ENCODE results near the gene MMEL1.
"Not testable (repeated sequence)": the region's sequence is repeated elsewhere in the genome, so short reads cannot be mapped to it uniquely, and the experiment has no call there.

MMEL1 gene

DNA sequence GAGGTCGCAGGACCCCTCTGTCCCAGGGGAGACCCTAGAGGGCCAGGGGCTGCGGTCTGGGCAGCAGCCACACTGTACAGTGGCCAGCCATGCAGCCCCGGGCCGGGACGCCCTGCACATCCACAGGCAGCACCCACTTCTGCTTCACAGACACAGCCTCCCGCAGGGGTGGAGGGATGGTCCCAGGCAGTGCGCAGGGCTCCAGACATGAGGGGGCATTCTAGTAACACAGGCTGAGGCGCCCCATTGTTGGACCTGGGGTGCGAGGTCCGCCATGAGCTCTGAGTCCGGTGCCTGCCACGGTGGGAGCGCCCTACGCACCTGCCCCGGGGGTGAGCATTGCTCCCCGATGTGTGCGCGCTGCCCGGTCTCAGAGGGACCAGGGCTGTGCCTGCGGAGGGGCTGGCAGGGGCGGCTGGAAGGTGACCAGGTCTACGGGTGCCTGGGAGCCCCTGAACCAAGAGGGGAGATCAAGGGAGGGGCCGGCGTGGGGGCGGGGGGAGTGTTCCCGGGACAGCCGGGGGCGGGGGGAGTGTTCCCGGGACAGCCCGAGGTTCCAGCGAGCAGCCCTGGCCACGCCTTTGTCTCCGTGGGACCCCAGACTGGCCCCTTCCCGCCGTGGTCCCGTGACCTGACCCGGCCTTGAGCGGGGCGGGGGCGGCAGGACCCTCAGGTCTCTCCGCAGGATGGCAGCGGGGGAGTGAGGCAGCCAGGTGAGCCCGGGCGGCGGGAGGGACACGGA lies 4.5 kb downstream of the MMEL1 start:
- no peak for DNase-seq (ENCODE audit: low spot score)

DNA sequence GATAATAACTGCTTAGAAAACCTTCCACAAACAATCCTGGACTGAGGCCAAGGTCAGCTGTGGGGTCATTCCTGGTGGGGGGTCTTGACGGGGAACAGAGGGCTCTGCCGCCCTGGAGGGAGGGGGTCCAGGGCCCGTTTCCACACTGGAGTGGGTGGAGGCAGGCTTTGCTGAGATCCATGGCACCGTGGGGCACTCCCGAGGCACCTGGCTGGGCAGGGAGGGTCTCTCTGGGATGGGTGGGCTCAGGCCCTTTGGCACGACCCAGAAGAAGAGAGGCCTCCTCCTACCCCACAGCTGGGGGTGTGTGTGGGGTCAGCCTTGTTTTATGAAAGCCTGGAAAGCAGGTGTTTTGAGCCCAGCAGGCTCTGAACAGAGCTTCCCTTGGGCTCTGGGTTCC lies 5.1 kb downstream of the MMEL1 start:
- no peak for DNase-seq (ENCODE audit: low spot score)

DNA sequence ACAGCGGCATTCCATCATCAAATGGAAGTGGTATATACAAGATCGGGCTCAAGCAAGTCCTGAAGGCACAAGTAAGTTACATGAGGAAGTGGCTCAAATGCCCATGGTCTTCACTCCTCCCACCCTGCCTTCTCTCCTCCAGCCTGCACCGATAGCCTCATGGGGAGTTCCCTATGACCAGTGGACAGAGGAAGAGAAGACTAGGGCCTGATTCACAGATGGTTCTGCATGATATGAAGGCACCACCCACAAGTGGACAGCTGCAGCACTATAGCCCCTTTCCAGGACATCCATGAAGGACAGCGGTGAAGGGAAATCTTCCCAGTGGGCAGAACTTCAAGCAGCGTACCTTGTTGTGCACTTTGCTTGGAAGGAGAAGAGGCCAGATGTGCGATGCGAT lies 7.1 kb downstream of the MMEL1 start:
- DNase-seq (ENCODE audit: low spot score), result not testable (repeated sequence)

DNA sequence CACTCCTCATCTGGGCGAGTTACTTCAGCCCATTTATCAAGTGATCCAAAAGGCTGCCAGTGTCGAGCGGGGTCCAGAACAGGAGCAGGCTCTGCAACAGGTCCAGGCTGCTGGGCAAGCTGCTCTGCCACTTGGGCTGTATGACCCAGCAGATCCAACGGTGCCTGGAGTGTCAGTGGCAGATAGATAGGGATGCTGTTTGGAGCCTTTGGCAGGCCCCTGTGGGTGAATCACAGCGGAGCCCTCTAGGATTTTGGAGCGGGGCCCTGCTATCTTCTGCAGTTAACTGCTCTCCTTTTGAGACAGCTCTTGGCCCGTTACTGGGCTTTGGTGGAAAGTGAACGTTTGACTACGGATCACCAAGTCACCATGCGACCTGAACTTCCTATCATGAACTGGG lies 7.5 kb downstream of the MMEL1 start:
- DNase-seq (ENCODE audit: low spot score), result no peak

DNA sequence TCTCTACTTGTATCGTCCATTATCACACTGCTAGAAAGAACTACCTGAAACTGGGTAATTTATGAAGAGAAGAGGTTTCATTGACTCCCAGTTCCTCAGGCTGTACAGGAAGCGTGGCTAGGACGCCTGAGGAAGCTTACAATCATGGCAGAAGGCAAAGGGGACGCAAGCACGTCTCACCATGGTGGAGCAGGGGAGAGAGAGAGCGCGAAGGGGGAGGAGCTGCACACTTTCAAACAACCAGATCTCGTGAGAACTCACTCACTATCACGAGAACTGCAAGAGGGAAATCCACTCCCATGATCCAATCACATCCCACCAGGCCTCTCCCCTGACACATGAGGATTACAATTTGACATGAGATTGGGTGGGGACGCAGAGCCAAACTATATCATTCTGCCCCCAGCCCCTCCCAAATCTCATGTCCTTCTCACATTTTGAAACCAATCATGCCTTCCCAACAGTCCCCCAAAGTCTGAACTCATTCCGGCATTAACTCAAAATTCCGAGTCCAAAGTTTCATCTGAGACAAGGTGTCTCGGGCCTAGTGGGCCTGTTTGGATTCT lies 8.0 kb downstream of the MMEL1 start:
- DNase-seq (ENCODE audit: low spot score), result no peak

DNA sequence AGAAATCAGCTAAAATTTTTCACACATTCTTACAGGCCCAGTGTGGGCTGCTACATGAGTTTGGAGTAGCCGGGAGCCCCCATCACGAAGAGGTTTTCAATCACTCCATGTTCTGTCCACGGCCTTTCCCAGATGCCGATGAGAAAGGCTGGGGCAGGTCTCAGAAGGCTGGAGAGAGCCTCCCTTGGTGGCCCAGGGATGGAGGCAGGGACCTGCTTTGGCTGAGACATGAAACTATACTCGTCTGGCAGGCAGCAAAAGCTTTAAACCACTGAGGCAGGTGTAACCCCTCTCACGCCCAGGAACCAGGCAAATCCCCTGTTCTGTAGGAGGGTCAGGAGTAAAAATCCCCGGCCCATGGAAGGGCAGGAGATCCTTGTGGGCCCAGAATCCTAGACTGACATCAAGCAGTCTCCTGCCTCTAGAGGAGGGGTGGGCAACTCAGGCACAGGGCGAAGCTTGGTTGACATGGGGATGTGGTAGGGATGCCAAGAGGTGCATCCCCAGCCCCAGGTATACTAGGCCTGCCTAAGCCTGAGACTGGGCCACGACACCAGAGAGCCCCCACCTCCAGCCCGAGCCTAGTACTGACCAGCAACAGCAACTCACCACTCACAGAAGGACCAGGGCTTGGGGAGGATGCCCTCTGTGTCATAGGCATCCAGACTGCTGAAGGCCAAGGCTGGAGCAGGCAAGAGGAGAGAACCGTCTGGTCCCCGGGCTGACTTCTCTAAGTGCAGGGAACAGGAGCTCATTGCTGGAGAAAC lies 9.1 kb downstream of the MMEL1 start:
- DNase-seq (ENCODE audit: low spot score), result no peak

DNA sequence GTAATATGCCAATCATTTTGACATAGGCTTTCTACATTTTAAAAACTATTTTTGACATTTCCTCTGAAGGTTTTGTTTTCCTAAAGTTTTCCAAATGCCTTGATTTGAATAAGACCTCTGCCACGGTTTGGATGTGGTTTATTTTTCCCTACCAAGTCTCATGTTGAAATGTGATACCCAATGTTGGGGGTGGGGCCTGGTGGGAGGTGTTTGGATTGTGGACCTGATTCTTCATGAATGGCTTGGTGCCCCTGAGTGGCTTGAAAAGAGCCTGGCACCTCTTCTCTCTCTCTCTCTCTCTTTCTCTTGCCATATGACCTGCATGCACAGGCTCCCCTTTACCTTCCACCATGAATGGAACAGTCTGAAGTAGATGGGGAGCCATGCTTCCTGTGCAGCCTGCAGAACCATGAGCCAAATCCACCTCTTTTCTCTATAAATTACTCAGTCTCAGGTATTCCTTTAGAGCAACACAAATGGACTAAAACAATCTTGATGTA lies 14.8 kb downstream of the MMEL1 start:
- DNase-seq (ENCODE audit: low spot score), result no peak

DNA sequence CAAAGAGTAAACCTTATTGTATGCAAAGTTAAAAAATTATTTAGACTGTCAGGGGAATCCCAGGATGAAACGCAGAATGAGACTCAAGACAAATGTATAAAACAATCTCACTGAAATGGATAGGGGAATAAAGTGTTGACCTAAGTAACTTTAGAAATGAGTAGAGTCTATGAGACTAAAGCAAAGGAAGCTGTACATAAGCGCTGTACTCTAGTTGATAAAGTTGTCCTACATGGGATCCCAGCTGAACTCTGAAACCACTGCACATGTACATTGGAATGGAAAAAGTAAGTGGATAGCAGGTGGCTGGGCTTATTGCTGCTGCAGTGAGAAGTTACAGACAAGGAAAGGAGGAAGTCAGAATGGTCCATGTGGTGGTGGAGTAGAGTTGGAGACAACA lies 18.7 kb downstream of the MMEL1 start:
- no peak for DNase-seq (ENCODE audit: low spot score)

DNA sequence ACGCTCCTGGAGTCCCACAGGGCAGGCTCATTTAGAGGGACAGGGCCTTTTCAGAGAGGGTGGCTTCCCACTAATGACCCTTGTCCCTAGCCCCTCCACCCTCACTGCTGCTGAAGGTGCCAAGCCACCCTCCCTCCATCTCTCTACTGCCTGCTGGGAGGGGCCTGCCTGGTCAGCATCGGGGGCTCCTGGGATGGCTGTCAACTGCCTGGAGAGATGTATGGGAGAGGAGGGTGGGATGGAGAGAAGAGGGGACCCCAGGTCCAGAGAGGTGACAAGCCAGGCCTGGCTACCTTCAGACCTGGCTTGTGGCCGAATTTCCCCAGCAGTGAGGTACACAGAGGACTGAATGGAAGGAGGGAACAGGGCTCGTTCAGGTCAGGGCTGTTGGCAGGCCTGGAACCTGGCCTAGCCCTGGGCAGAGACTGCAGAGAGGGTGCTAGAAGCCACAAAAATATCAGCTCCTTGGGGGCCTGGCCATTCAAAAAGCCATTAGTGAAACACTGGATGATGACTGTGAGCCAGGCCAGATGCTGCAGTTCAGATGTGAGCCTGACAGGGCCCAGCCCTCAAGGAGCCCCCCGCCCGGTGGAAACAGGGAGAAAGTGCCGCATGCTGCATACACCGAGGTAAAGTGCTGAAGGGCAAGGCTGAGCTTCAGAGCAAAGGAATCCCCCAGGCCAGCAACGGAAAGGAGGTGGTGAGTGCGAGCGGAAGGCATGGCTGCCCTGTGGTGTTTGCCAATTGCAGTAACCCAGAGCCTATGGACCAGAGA lies 20.0 kb downstream of the MMEL1 start:
- DNase-seq (ENCODE audit: low spot score), result no peak

DNA sequence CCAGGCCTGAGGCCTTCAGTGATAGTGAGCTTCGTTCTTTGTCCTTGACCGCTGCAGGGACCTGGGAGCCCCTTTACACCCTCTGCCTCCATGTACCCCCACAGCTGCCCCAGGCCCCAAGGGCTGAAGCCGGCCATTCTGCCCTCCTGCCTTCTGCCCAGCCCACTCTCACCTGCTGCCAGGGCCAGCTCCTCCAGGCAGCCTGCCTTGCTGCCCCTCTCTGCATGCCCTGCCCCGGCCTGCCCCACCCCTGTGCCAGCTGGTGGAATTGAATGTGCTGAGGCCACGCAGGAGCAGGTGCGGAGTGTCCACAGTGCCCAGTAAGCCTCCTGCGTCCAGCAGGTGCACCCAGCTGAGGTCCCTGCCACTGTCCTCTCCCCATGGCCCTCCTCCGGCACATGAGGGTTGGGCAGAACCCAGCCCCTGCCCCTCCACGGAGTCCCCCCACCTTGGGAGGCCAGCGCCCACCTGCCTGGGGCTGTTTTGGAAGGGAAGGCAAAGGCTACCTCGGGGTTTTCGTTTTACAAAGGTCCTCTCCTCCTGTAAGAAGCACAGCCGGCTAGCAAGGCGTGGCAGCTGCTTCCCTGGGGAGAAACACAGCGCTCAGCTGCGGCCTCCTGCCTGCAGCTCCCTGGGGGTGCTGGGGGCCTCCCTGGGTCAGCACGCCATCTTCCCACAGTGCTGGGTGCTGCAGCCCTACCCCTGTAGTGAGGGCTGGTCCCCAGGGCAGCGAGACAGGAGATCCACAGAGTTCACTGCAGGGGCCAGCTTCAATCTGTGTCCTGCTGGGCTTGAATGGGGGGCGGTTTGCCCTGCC lies 21.0 kb downstream of the MMEL1 start:
- no peak for DNase-seq (ENCODE audit: low spot score)

DNA sequence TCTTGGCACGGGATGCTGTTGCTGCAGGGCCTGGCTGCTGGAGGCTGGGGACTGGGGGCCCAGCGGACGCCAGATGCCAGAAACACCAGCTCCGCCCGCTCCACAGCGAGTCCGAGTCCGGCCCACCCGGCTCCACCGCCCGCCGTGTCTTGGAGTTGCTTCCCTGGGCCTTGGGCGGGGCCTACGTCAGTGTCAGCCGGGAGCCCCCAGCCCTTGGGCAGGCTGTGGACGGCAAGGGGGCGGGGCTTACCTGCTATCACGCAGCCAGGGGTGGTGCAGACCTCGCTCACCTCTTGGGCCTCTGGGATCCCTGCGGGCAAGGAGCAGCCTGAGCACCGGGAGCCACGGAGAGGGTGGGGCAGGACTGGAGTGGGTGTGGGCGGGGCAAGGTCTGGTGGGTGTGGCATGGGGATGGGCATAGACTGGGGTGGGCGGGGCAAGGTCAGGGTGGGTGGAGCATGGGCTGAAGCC lies 21.8 kb downstream of the MMEL1 start:
- peak; percentile 83 for DNase-seq (ENCODE audit: low spot score)

DNA sequence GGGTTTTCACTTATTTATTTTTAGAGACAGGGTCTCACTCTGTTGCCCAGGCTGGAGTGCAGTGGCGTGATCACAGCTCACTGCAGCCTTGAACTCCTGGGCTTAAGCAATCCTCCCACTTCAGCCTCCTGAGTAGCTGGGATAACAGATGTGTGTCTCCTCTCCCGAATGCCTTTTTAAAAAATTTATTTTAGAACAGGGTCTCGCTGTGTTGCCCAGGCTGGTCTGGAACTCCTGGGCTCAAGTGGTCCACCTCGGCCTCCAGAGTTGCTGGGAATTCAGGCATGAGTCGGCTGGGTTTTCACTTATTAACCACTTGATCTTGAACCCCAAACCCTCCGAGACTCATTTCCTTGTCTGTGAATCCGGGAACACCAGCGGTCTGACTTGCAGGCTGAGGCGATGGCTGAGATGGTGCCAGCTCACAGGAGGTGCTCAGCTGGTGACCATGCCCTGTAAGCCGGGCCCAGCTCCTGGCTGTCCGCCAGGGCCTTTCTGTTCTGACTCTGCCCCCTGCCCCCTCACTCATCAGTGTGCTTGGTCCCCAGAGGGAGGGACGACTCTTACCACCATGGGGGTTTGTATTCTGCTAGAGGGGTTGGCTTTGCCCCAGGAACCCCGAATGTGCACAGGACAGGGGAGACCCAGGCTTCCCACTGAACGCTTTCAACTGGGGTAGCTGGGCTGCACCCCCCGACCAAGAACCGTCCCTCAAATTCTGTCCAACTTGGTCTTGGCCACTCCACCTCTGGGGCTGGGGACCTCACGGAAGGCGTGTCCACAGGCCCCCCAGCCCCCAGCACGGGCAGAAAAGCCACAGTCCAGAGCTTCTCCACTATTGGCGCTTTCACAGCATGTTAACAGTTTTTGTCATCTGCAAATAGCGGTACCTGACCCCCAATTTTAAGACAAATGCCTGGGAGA lies 22.5 kb downstream of the MMEL1 start:
- no peak for DNase-seq (ENCODE audit: low spot score)

DNA sequence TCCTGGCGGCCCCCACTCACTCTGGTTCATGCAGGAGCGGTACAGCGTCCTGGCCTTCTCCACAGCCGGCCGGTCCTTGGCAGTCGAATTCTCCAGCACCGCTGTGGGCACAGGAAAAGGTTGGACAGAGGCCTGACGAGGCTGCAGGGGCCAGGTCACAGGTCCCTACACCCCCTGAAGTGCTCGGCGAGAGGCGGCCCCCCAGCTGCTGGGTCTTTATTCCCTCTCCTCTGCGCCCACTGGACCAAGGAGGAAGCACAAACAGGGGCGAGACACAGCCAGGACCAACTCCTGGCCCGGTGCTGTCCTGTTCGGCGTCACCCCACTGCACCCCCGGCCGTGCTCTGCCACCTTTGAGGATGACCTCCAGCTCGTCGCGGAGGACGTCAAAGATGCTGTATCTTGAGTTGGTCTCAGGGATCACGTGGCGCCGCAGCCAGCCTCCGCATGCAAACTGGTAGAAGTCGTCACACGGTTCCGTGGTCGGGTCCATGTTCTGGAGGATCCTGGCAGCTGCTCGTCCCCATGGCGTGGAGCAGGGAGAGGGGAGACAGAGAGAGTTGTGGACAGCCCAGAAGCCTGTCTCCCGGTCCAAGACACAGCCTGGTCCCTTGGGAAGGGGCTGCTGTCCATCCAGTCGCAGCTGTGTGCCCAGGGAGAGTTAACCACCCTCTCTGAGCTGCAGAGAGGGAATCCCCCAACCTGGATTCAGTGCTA lies 23.3 kb downstream of the MMEL1 start:
- DNase-seq (ENCODE audit: low spot score), result peak; percentile 9

DNA sequence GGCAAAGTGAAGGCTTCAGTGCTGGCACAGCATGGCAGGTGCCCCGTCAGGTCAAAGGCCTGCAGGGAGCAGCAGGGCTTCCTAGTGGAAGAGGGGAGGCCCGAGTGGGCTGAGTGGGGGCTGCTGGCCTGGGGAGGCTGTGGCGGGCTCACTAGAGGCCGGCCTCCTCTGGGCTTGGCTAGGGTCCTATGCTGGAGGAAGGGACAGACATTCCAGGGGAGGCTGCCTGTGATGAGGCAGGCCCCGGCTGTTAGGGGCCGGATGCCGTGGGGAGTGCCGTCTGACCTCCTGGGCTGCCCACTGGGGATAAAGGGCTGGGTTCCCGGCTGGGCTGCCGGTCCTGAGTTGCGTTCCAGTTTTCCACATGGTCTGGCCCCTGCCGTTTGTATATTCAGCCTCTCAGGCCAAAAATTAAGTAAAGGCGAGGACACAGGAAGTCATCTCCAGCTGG lies 25.1 kb downstream of the MMEL1 start:
- peak; percentile 4 for DNase-seq (ENCODE audit: low spot score)

DNA sequence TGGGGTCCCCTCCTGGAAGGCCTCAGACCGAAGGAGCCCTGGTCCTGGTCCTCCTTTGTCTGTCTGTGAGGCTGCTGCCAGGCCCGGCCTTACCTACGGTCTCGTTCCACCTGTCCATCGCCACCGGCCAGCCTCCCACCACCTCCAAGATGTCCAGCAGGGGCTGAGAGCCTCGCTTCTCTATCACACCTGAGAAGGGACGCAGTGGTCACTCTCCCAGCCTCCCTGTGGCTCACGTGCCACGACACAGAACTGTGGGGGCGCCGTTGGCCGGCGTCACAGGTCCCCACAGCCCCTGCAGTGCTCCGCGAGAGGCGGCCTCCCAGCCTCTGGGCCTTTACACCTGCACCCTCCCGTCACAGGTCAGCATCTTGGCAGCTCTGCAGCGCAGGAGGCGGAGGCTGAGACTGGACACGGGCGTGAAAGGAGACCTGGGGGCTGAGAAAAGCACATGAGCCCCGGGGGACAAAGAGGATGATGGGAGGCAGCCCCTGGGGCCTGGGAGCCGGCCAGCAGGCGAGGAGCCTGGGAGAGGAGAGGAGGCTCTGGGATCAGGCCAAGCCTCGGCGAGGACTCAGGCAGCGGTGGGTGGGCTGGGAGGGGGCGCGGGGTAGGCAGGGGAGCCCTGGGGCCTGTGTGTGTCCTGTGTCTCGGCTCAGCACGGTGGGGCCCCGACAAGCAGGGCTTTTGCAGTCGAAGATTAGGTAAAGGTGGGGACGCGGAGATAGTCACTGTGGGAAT lies 25.8 kb downstream of the MMEL1 start:
- DNase-seq (ENCODE audit: low spot score), result peak; percentile 3

DNA sequence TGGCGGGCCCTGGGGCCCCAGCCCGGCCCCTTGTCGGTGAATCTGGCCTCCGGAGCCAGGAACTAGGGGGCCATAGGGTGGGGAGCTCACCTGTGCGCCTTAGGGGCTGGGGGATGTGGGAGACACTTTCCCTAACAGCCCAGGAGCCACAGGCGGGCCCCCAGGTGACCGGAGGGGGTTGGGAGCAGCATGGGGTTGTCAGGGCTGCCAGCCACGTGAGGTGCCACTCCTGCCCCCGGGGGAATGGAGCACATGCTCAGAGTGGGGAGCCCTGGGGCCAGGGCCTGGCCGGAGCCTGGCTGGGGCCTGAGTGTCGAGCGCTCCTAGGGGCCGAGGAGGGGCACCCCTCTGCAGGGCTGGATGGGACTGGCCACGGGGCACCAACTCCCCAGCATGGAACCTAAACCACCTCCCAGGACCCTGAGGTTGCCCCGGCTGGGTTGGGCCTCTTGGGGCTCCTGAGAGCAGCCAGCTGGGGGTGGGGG lies 26.4 kb downstream of the MMEL1 start:
- DNase-seq (ENCODE audit: low spot score), result peak; percentile 3

DNA sequence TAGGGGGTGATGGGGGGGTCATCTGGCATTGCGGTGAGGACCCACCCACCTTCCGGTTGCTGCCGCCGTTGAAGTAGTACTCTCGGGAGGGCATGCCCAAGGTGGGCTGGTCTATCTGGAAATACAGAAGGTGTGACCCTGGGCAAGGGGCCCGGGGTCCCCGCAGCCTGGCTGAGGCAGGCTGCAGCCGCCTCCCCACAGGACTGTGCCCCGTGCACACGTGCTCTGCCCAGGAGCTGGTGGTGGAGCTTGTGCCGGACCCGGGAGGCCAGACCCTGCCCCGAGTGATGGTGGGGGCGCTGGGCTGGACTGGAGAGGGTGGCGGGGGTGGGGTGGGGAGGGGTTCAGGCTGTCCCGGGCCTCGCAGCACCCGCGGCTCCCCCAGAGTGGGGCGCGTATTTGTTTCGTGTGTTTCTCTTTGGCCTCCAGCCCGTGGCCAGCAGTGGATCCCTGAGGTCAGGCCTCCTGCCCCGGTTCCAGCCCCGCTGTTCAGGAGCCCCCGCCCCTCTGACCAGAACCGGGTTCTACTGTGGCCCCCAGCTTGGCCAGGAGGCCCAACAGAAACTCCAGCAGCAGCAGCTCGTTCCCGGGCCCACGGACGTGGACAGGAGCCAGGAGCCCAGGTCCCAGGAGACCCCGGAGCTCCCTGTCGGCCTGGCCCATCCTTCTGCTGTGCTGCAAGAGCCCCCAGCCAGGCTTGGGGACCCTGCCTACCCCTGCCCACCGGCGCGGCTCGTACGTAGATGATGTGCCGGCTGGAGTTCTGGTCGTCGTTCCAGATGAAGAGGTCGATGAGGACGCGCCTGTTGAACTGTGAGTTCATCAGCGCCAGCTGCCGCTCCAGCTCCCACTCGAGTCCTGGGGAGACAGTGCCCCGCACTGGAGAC lies 27.1 kb downstream of the MMEL1 start:
- peak; percentile 9 for DNase-seq (ENCODE audit: low spot score)
